Liver (tissue), 9 donors: ENCODE data around the gene BANP. TPM values are rescaled to one million over a fixed set of nuclear protein-coding genes. Genes with fewer than 3 reads are reported as not detected.
"Not testable (repeated sequence)": the region's sequence is repeated elsewhere in the genome, so short reads cannot be mapped to it uniquely, and the experiment has no call there.

Experiments used
- DNase-seq: peaks from one replicate; pipeline ENCODE4 v3.0.0-alpha.2; 2017; ENCODE audit warnings: low spot score
- H3K27ac ChIP-seq, 2 donors: one replicate each; pipeline ENCODE4 v1.7.0; 2013; ENCODE audit warnings: inconsistent platforms in 2 of 2, low read length in 2 of 2, control low read depth in 1 of 2, low read depth in 1 of 2, mild to moderate bottlenecking in 1 of 2
- H3K27me3 ChIP-seq, 4 donors: one replicate each; pipeline versions ENCODE4 v1.6.1 to v1.7.0; 2013; ENCODE audit warnings: low read length in 3 of 4, inconsistent platforms in 1 of 4, mild to moderate bottlenecking in 1 of 4, moderate library complexity in 1 of 4; ENCODE audit not compliant: control insufficient read depth in 4 of 4, insufficient read depth in 4 of 4
- H3K36me3 ChIP-seq, 4 donors: one replicate each; pipeline versions ENCODE4 v1.6.1 to v1.7.0; 2013; ENCODE audit warnings: low read length in 3 of 4, mild to moderate bottlenecking in 3 of 4, low read depth in 1 of 4, moderate library complexity in 1 of 4; ENCODE audit not compliant: control insufficient read depth in 4 of 4, insufficient read depth in 3 of 4
- H3K4me1 ChIP-seq, 4 donors: one replicate each; pipeline versions ENCODE4 v1.6.1 to v1.7.0; 2013; ENCODE audit warnings: low read length in 3 of 4, mild to moderate bottlenecking in 3 of 4, moderate library complexity in 1 of 4; ENCODE audit not compliant: control insufficient read depth in 4 of 4, insufficient read depth in 4 of 4
- H3K4me3 ChIP-seq, 3 donors: one replicate each; pipeline versions ENCODE4 v1.6.1 to v1.7.0; 2013; ENCODE audit warnings: low read length in 3 of 3, control low read depth in 1 of 3, low read depth in 1 of 3, mild to moderate bottlenecking in 1 of 3
- H3K9ac ChIP-seq, 2 donors: one replicate each; pipeline ENCODE4 v1.7.0; 2013; ENCODE audit warnings: low read length in 2 of 2, mild to moderate bottlenecking in 2 of 2, moderate library complexity in 2 of 2, control low read depth in 1 of 2, low read depth in 1 of 2
- H3K9me3 ChIP-seq, 4 donors: one replicate each; pipeline versions ENCODE4 v1.6.1 to v1.7.0; 2013; ENCODE audit warnings: low read length in 3 of 4; ENCODE audit not compliant: control insufficient read depth in 4 of 4
- ATF3 ChIP-seq: IDR thresholded peaks from 2 replicates; pipeline ENCODE4 v1.6.1; 2016; ENCODE audit warnings: antibody characterized with exemption
- EGR1 ChIP-seq, 2 donors: IDR thresholded peaks; 2 replicates each; pipeline ENCODE4 v1.6.1; 2016 to 2018; ENCODE audit warnings: antibody characterized with exemption in 2 of 2, low read depth in 2 of 2
- FOXA2 ChIP-seq: IDR thresholded peaks from 2 replicates; pipeline ENCODE4 v1.6.1; 2016; ENCODE audit warnings: antibody characterized with exemption
- GABPA ChIP-seq, 2 donors: IDR thresholded peaks in 1 of 2; conservative IDR thresholded peaks in 1 of 2; 2 replicates each; pipeline ENCODE4 v1.6.1; 2016; ENCODE audit warnings: antibody characterized with exemption in 2 of 2, mild to moderate bottlenecking in 1 of 2, moderate library complexity in 1 of 2
- HNF4A ChIP-seq, 2 donors: conservative IDR thresholded peaks; 2 replicates each; pipeline ENCODE4 v1.6.1; 2016; ENCODE audit warnings: antibody characterized with exemption in 2 of 2, mild to moderate bottlenecking in 2 of 2
- JUND ChIP-seq, 2 donors: IDR thresholded peaks; 2 replicates each; pipeline ENCODE4 v1.6.1; 2016; ENCODE audit warnings: antibody characterized with exemption in 2 of 2
- MAX ChIP-seq: IDR thresholded peaks from 2 replicates; pipeline ENCODE4 v1.6.1; 2016; ENCODE audit warnings: antibody characterized with exemption
- RAD21 ChIP-seq, 2 donors: IDR thresholded peaks; 2 replicates each; pipeline ENCODE4 v1.6.1; 2016; ENCODE audit warnings: antibody characterized with exemption in 2 of 2, mild to moderate bottlenecking in 2 of 2
- RXRA ChIP-seq, 2 donors: IDR thresholded peaks; 2 replicates each; pipeline ENCODE4 v1.6.1; 2017 to 2018; ENCODE audit warnings: antibody characterized with exemption in 2 of 2, mild to moderate bottlenecking in 1 of 2
- SP1 ChIP-seq: IDR thresholded peaks from 2 replicates; pipeline ENCODE4 v1.6.1; 2018; ENCODE audit warnings: antibody characterized with exemption, mild to moderate bottlenecking
- TAF1 ChIP-seq: conservative IDR thresholded peaks from 2 replicates; pipeline ENCODE4 v1.6.1; 2016; ENCODE audit warnings: antibody characterized with exemption, mild to moderate bottlenecking
- WGBS: extraction: QIAGEN DNeasy Blood & Tissue Kit; methylation state at CpG from one replicate; pipeline ENCODE4 v1.1.7; 2013; 5-methylcytosine and 5-hydroxymethylcytosine counted together
- polyA plus RNA-seq, 2 donors: library from polyadenylated mRNA; stranded (reverse) in 1 of 2; unstranded in 1 of 2; fragments of 200-250 nt in 1 of 2; fragments of >200 nt in 1 of 2; fragmentation: Nextera tagmentation in 1 of 2; extraction: Ambion mirVana in 1 of 2; gene quantifications; one replicate each; pipeline versions ENCODE4 v1.2.1 to v1.2.3, GENCODE V29; 2013 to 2015
- total RNA-seq, 2 donors: library from RNA; depleted of rRNA; stranded (reverse); fragments of >200 nt; gene quantifications; one replicate each; pipeline ENCODE4 v1.2.3, GENCODE V29; 2014
- donor health status: healthy.
- donor health status: healthy.
- donor health status: healthy.
- donor health status: healthy.
- donor health status: healthy.

BANP gene
- total and polyA plus RNA-seq, 4 donors: 4.9 to 20.7 (median 13.7) TPM

GRCh38 chr16:88049561-88050545, 98.6 kb downstream of the BANP start (continued):
- no peak for TF ChIP-seq EGR1 (IDR thresholded peaks at IDR 0.05; ENCODE audit: low read depth in 2 of 2)
- TF ChIP-seq FOXA2: no peak

GRCh38 chr16:88050952-88051660, 99.9 kb downstream of the BANP start:
- DNase-seq: no peak
- no peak overlapping the region for H3K27ac ChIP-seq
- no peak overlapping the region for H3K9ac ChIP-seq
- no peaks in the 10 kb centered on the region for H3K4me1 ChIP-seq
- no peaks in the 10 kb centered on the region for H3K27me3 ChIP-seq
- TF ChIP-seq FOXA2: no peak
- no peak for TF ChIP-seq JUND (IDR thresholded peaks at IDR 0.05)
- TF ChIP-seq MAX: no peak
- TF ChIP-seq RAD21 (IDR thresholded peaks at IDR 0.05): no peak
- no peak for TF ChIP-seq ATF3
- TF ChIP-seq GABPA (IDR thresholded peaks at IDR 0.05 in 1 of 2, conservative IDR thresholded peaks at IDR 0.05 in 1 of 2): no peak
- TF ChIP-seq EGR1 (IDR thresholded peaks at IDR 0.05; ENCODE audit: low read depth in 2 of 2): no peak
- TF ChIP-seq RXRA (IDR thresholded peaks at IDR 0.05): no peak
- no peak for TF ChIP-seq HNF4A (conservative IDR thresholded peaks at IDR 0.05)
- H3K36me3 ChIP-seq: peaks cover 2 to 40% (median 13%) of the 10 kb centered on the region in 4 donors
- H3K9me3 ChIP-seq: no peaks in the 10 kb centered on the region
- no peak overlapping the region for H3K4me3 ChIP-seq
- 95% methylated on average over 22 of the region's 22 CpGs for WGBS

- no peak for DNase-seq
- H3K9ac ChIP-seq: no peak overlapping the region
- H3K4me1 ChIP-seq: no peaks in the 10 kb centered on the region
- TF ChIP-seq MAX (no peak), TAF1 (no peak), SP1 (no peak), EGR1 (IDR thresholded peaks at IDR 0.05; ENCODE audit: low read depth in 2 of 2) (no peak)
- H3K36me3 ChIP-seq: peaks cover 5 to 45% (median 16%) of the 10 kb centered on the region in 4 donors
- 93% methylated on average over 2 of the region's 2 CpGs for WGBS
- no peak overlapping the region for H3K4me3 ChIP-seq
- H3K27ac ChIP-seq: no peak overlapping the region
- no peaks in the 10 kb centered on the region for H3K9me3 ChIP-seq
- no peaks in the 10 kb centered on the region for H3K27me3 ChIP-seq
Observed at GRCh38 chr16:88052661-88053060, 101.4 kb downstream of the BANP start.

- H3K27ac ChIP-seq, H3K9me3 ChIP-seq, H3K4me3 ChIP-seq, DNase-seq, H3K27me3 ChIP-seq, H3K9ac ChIP-seq, H3K4me1 ChIP-seq: not testable (repeated sequence)
- WGBS: 90% methylated on average over 1 of the region's 1 CpG
- peaks cover 2 to 44% (median 13%) of the 10 kb centered on the region in 4 donors for H3K36me3 ChIP-seq
Observed at GRCh38 chr16:88053479-88053878, 102.2 kb downstream of the BANP start.
